AG09319 (cell line): Measurements from ENCODE around the gene HBS1L.

ENCODE experiments used
- DNase-seq: peaks from one replicate; pipeline ENCODE4 v3.0.0-alpha.2; 2010; ENCODE audit warnings: low read depth; ENCODE audit errors: extremely low read depth
- CTCF ChIP-seq: IDR thresholded peaks from 2 replicates; pipeline ENCODE4 v1.5.1; 2011; ENCODE audit warnings: low read depth, mild to moderate bottlenecking, inconsistent platforms, low read length, moderate library complexity

Gene HBS1L

GRCh38 chr6:134938896-134939295 lies 115.7 kb downstream of the HBS1L start:
- no peak for TF ChIP-seq CTCF
- DNase-seq = no peak

GRCh38 chr6:134937426-134937825 lies 117.2 kb downstream of the HBS1L start:
- no peak for DNase-seq
- TF ChIP-seq CTCF = no peak

GRCh38 chr6:134936931-134937330 lies 117.7 kb downstream of the HBS1L start:
- DNase-seq = no peak
- no peak for TF ChIP-seq CTCF

GRCh38 chr6:134936476-134936875 lies 118.1 kb downstream of the HBS1L start:
- TF ChIP-seq CTCF = no peak
- no peak for DNase-seq

GRCh38 chr6:134934793-134935485 lies 119.7 kb downstream of the HBS1L start:
- DNase-seq = no peak
- TF ChIP-seq CTCF = no peak

- no peak for TF ChIP-seq CTCF
- DNase-seq = no peak
These were observed 121.8 kb downstream of the HBS1L start for GRCh38 chr6:134932535-134933470.

- DNase-seq = no peak
- no peak for TF ChIP-seq CTCF
These were observed 122.5 kb downstream of the HBS1L start for GRCh38 chr6:134932098-134932497.
